NCI-H524 treated with DMSO at 0.1 percent for 48 hours (cell line): ENCODE data around the gene C17orf107.
A peak's percentile ranks its signal among the peaks of the same experiment; 100 is the strongest.
"Not testable (repeated sequence)": the region's sequence is repeated elsewhere in the genome, so short reads cannot be mapped to it uniquely, and the experiment has no call there.

ENCODE experiments used
- DNase-seq: peaks from one replicate; lab custom pipeline; 2025; lab: John Stamatoyannopoulos, UW

The C17orf107 gene

GRCh38 chr17:4899341-4900230 is at the start of gene C17orf107:
C17orf107 (plus strand) TSS chr17:4899536; CDS start chr17:4899763, 227 bp downstream.
- no peak for DNase-seq

- no peak for DNase-seq
Measured at GRCh38 chr17:4850246-4850645, 49.1 kb upstream of the C17orf107 start.

GRCh38 chr17:4851084-4851483 is 48.3 kb upstream of the C17orf107 start:
- DNase-seq = no peak

- DNase-seq = no peak
Measured at GRCh38 chr17:4852567-4853207, 46.6 kb upstream of the C17orf107 start.

- DNase-seq = no peak
Measured at GRCh38 chr17:4853208-4853671, 46.1 kb upstream of the C17orf107 start.

- DNase-seq = peak; percentile 37
Measured at GRCh38 chr17:4854111-4854681, 45.1 kb upstream of the C17orf107 start.

GRCh38 chr17:4856271-4856936 is 42.9 kb upstream of the C17orf107 start:
- DNase-seq = no peak

- no peak for DNase-seq
Measured at GRCh38 chr17:4856937-4857314, 42.4 kb upstream of the C17orf107 start.

GRCh38 chr17:4857347-4857746 is 42.0 kb upstream of the C17orf107 start:
- DNase-seq = not testable (repeated sequence)

- DNase-seq = no peak
Measured at GRCh38 chr17:4858068-4858881, 41.1 kb upstream of the C17orf107 start.

- DNase-seq = no peak
Measured at GRCh38 chr17:4858882-4859260, 40.5 kb upstream of the C17orf107 start.

GRCh38 chr17:4859816-4860625 is 39.3 kb upstream of the C17orf107 start:
- no peak for DNase-seq

- no peak for DNase-seq
Measured at GRCh38 chr17:4860651-4861050, 38.7 kb upstream of the C17orf107 start.

GRCh38 chr17:4861052-4861451 is 38.3 kb upstream of the C17orf107 start:
- DNase-seq = no peak

- no peak for DNase-seq
Measured at GRCh38 chr17:4862720-4863119, 36.6 kb upstream of the C17orf107 start.

GRCh38 chr17:4863321-4863720 is 36.0 kb upstream of the C17orf107 start:
- DNase-seq = no peak

GRCh38 chr17:4867535-4867934 is 31.8 kb upstream of the C17orf107 start:
- DNase-seq = not testable (repeated sequence)

GRCh38 chr17:4869058-4869998 is 30.0 kb upstream of the C17orf107 start:
- not testable (repeated sequence) for DNase-seq

- DNase-seq = no peak
Measured at GRCh38 chr17:4870855-4871254, 28.5 kb upstream of the C17orf107 start.
